ENCODE data around the gene TASOR2. TPM values are rescaled to one million over a fixed set of nuclear protein-coding genes. Genes with fewer than 3 reads are reported as not detected.

TASOR2 gene
- total and polyA plus RNA-seq, 8 donors, result 10.7 to 36.9 (median 29.3) TPM

GRCh38 chr10:5655121-5655520, 29.5 kb upstream of the TASOR2 start:
- WGBS, 2 donors, result 52 to 64% methylated on average over 3 of the region's 3 CpGs
- Histone ChIP-seq H3K36me3 (no peaks in the 10 kb centered on the region), H3K4me1 (no peaks in the 10 kb centered on the region), H3K9me3 (no peaks in the 10 kb centered on the region), H3K27ac (no peak overlapping the region), H3K4me3 (no peak overlapping the region), H3K27me3 (no peaks in the 10 kb centered on the region)
- TF ChIP-seq, protein P1, sequence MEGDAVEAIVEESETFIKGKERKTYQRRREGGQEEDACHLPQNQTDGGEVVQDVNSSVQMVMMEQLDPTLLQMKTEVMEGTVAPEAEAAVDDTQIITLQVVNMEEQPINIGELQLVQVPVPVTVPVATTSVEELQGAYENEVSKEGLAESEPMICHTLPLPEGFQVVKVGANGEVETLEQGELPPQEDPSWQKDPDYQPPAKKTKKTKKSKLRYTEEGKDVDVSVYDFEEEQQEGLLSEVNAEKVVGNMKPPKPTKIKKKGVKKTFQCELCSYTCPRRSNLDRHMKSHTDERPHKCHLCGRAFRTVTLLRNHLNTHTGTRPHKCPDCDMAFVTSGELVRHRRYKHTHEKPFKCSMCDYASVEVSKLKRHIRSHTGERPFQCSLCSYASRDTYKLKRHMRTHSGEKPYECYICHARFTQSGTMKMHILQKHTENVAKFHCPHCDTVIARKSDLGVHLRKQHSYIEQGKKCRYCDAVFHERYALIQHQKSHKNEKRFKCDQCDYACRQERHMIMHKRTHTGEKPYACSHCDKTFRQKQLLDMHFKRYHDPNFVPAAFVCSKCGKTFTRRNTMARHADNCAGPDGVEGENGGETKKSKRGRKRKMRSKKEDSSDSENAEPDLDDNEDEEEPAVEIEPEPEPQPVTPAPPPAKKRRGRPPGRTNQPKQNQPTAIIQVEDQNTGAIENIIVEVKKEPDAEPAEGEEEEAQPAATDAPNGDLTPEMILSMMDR (IDR thresholded peaks at IDR 0.05), result no peak
- DNase-seq (no peak), FAIRE-seq (no peak), ATAC-seq (no peak)
- intact Hi-C loops (cut with DNase I), result no loop called here

DNA sequence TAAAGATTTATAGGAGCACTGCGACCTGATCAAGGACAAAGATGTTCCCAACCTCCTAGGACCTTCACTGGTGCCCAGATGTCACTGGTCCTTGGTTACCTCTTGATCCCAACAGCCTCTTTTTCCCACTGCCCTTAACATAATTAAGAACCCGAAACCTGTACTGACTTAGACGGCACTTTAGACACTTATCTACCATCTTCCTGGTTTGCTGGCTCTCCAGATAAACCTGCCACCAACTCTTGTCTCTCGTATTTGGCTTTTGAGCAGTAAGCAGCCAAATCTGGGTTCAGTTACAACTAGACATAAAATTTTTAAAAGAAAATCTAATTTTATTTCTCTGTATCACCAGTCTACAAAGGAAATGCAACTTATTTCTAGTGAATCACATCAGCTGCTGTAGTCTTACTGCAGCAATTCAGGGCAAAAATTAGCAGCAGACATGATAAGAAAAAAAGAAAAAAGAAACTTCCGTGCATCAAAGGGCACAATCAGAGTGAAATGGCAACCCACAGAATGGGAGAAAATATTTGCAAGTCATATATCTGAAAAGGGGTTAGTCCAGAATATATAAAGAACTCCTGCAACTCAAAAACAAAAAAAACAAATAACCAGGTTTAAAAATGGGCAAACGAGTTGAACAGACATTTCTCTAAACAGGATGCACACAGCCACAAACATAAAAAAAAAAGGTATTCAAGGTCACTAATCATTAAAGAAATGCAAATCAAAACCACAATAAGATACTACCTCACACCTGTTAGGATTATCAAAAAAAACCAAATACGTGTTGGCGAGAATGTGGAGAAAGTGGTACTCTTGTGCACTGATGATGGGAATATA, 27.7 kb upstream of the TASOR2 start:
- Histone ChIP-seq H3K4me1 (no peaks in the 10 kb centered on the region), H3K36me3 (no peaks in the 10 kb centered on the region), H3K27me3 (no peaks in the 10 kb centered on the region), H3K27ac (no peak overlapping the region), H3K9me3 (no peaks in the 10 kb centered on the region), H3K4me3 (no peak overlapping the region)
- ATAC-seq, result no peak
- no peak for DNase-seq
- TF ChIP-seq, protein P1 (IDR thresholded peaks at IDR 0.05), result no peak
- WGBS, 2 donors, result 78 to 80% methylated on average over 8 of the region's 8 CpGs
- intact Hi-C loops (cut with DNase I), result no loop called here
- FAIRE-seq, result no peak

- 91% methylated on average over 20 of the region's 20 CpGs for whole genome bisulfite sequencing, 2 donors
- Histone ChIP-seq H3K36me3 (no peaks in the 10 kb centered on the region), H3K27ac (no peak overlapping the region), H3K9me3 (no peaks in the 10 kb centered on the region), H3K4me3 (no peak overlapping the region), H3K27me3 (no peaks in the 10 kb centered on the region), H3K4me1 (no peaks in the 10 kb centered on the region)
- intact Hi-C loops (cut with DNase I), result no loop called here
- no peak for ATAC-seq
- FAIRE-seq, result no peak
- no peak for DNase-seq
- TF ChIP-seq, protein P1 (IDR thresholded peaks at IDR 0.05), result no peak
These were observed 25.6 kb upstream of the TASOR2 start for GRCh38 chr10:5658871-5659618.

GRCh38 chr10:5659702-5660528, 24.7 kb upstream of the TASOR2 start:
- ATAC-seq, result peak; percentile 86 to 89 (median 87)
- H3K27ac ChIP-seq, result no peak overlapping the region
- FAIRE-seq, result no peak

More at GRCh38 chr10:5659702-5660528, 24.7 kb upstream of the TASOR2 start:
- Histone ChIP-seq H3K36me3 (no peaks in the 10 kb centered on the region), H3K4me1 (peaks cover 0 to under 1% (median 0%) of the 10 kb centered on the region in 3 donors), H3K4me3 (no peak overlapping the region), H3K9me3 (no peaks in the 10 kb centered on the region), H3K27me3 (no peaks in the 10 kb centered on the region)
- intact Hi-C loops (cut with DNase I), result no loop called here
- TF ChIP-seq, protein P1 (IDR thresholded peaks at IDR 0.05), result no peak
- peak in 3 of 6 donors; percentile 33 to 77 (median 40) for DNase-seq
- 61 to 66% methylated on average over 16 of the region's 16 CpGs for WGBS, 2 donors
